GM18858 (cell line): ENCODE measurements around the gene URI1.
"Not testable (repeated sequence)": the region's sequence is repeated elsewhere in the genome, so short reads cannot be mapped to it uniquely, and the experiment has no call there.

Source experiments
- ATAC-seq: cut with Tn5 transposase; IDR thresholded peaks from one replicate; pipeline ENCODE4 v1.9.1; 2021; ENCODE audit not compliant: unreplicated experiment

URI1 gene

GRCh38 chr19:29940971-29941585, 961 bp upstream of the URI1 start:
- ATAC-seq, result no peak

GRCh38 chr19:29942404-29943261, 594 bp downstream of the URI1 start:
- peak; percentile 49 for ATAC-seq

- ATAC-seq, result no peak
Observed at GRCh38 chr19:29943615-29944014, 1.6 kb downstream of the URI1 start.

- no peak for ATAC-seq
Observed at GRCh38 chr19:29944390-29945012, 2.5 kb downstream of the URI1 start.

- ATAC-seq, result no peak
Observed at GRCh38 chr19:29945017-29945416, 3.0 kb downstream of the URI1 start.

- ATAC-seq, result no peak
Observed at GRCh38 chr19:29945433-29945832, 3.4 kb downstream of the URI1 start.

GRCh38 chr19:29946645-29947044, 4.6 kb downstream of the URI1 start:
- no peak for ATAC-seq

GRCh38 chr19:29947871-29948270, 5.8 kb downstream of the URI1 start:
- ATAC-seq, result no peak

- not testable (repeated sequence) for ATAC-seq
Observed at GRCh38 chr19:29948759-29949470, 6.9 kb downstream of the URI1 start.

GRCh38 chr19:29952177-29952576, 10.1 kb downstream of the URI1 start:
- ATAC-seq, result no peak

- ATAC-seq, result no peak
Observed at GRCh38 chr19:29952646-29953045, 10.6 kb downstream of the URI1 start.

GRCh38 chr19:29953352-29954247, 11.6 kb downstream of the URI1 start:
- ATAC-seq, result no peak

GRCh38 chr19:29956855-29957254, 14.8 kb downstream of the URI1 start:
- ATAC-seq, result no peak

- ATAC-seq, result no peak
Observed at GRCh38 chr19:29961311-29961710, 19.3 kb downstream of the URI1 start.

GRCh38 chr19:29962793-29963192, 20.8 kb downstream of the URI1 start:
- no peak for ATAC-seq

GRCh38 chr19:29963576-29963975, 21.5 kb downstream of the URI1 start:
- ATAC-seq, result no peak

GRCh38 chr19:29964171-29964570, 22.1 kb downstream of the URI1 start:
- no peak for ATAC-seq

GRCh38 chr19:29965492-29965891, 23.5 kb downstream of the URI1 start:
- ATAC-seq, result no peak

GRCh38 chr19:29966142-29966541, 24.1 kb downstream of the URI1 start:
- not testable (repeated sequence) for ATAC-seq

- ATAC-seq, result no peak
Observed at GRCh38 chr19:29966588-29967249, 24.7 kb downstream of the URI1 start.
